ENCODE data around the gene DNAJC4. TPM values are rescaled to one million over a fixed set of nuclear protein-coding genes. Genes with fewer than 3 reads are reported as not detected.

Gene DNAJC4
- total and polyA plus RNA-seq, 7 donors, result 22.9 to 45.8 (median 29.6) TPM

GRCh38 chr11:64185175-64185692 is 45.1 kb upstream of the DNAJC4 start:
- Histone ChIP-seq H3K27me3 (ENCODE audit: insufficient read depth in 3 of 3, low read length in 2 of 3) (no peaks in the 10 kb centered on the region), H3K9me3 (no peaks in the 10 kb centered on the region), H3K4me1 (peaks cover 59% of the 10 kb centered on the region), H3K4me3 (peak overlapping the region; percentile 73), H3K36me3 (ENCODE audit: insufficient read depth in 1 of 2, low read depth in 1 of 2) (peaks cover 0 to 11% of the 10 kb centered on the region in 2 donors), H3K27ac (no peak overlapping the region)
- WGBS, 3 donors, result 0 to 1% (median 0%) methylated on average over 48 to 52 of the region's 52 CpGs
- TF ChIP-seq CTCF (IDR thresholded peaks at IDR 0.05), result peak; percentile 33
- ATAC-seq (peak; percentile 46 to 55 (median 54)), DNase-seq (peak; percentile 90 to 92)
- intact Hi-C loops (cut with DNase I), result loop anchor here in 1 of 2 donors (5.0 kb wide), 1 partner anchor 42 kb away; the partner anchor contains the start of genes NUDT22 and TRPT1

- no peaks in the 10 kb centered on the region for H3K9me3 ChIP-seq
- intact Hi-C loops (cut with DNase I), result loop anchor here in 1 of 2 donors (5.0 kb wide), 1 partner anchor 41 kb away; the partner anchor contains the start of genes NUDT22 and TRPT1
- TF ChIP-seq CTCF (IDR thresholded peaks at IDR 0.05), result peak; percentile 31
- ATAC-seq, result peak; percentile 83 to 88 (median 86)
- DNase-seq, result peak; percentile 98 to 99
- WGBS, 3 donors, result 0% methylated on average over 48 to 74 of the region's 74 CpGs
- H3K4me3 ChIP-seq, result peak within 1 kb of the TSS; percentile 73
- peaks cover 0 to 11% of the 10 kb centered on the region in 2 donors for H3K36me3 ChIP-seq (ENCODE audit: insufficient read depth in 1 of 2, low read depth in 1 of 2)
- H3K27ac ChIP-seq, result no peak within 1 kb of the TSS
- H3K27me3 ChIP-seq (ENCODE audit: insufficient read depth in 3 of 3, low read length in 2 of 3), result no peaks in the 10 kb centered on the region
- H3K4me1 ChIP-seq, result peaks cover 53% of the 10 kb centered on the region
These were observed 44.5 kb upstream of the DNAJC4 start, which contains the start of gene STIP1 for GRCh38 chr11:64185693-64186491. STIP1 (plus strand) TSS chr11:64186171; CDS start chr11:64186262, 91 bp downstream.

- Histone ChIP-seq H3K4me1 (peaks cover 47% of the 10 kb centered on the region), H3K36me3 (ENCODE audit: insufficient read depth in 1 of 2, low read depth in 1 of 2) (peaks cover 0 to 11% of the 10 kb centered on the region in 2 donors), H3K4me3 (no peak overlapping the region), H3K9me3 (no peaks in the 10 kb centered on the region), H3K27ac (no peak overlapping the region), H3K27me3 (ENCODE audit: insufficient read depth in 3 of 3, low read length in 2 of 3) (no peaks in the 10 kb centered on the region)
- WGBS, 3 donors, result 1 to 3% (median 2%) methylated on average over 45 to 48 of the region's 48 CpGs
- ATAC-seq, result no peak
- no peak for DNase-seq
- intact Hi-C loops (cut with DNase I), result loop anchor here in 1 of 2 donors (5.0 kb wide), 1 partner anchor 41 kb away; the partner anchor contains the start of genes NUDT22 and TRPT1
- TF ChIP-seq CTCF (IDR thresholded peaks at IDR 0.05), result no peak
These were observed 43.7 kb upstream of the DNAJC4 start for GRCh38 chr11:64186492-64187165.

GRCh38 chr11:64192434-64192833 is 37.9 kb upstream of the DNAJC4 start:
- no peak overlapping the region for H3K27ac ChIP-seq
- ATAC-seq, result peak in 1 of 4 donors; percentile 26
- TF ChIP-seq CTCF (IDR thresholded peaks at IDR 0.05), result no peak
- WGBS, 3 donors, result 89 to 96% (median 94%) methylated on average over 5 of the region's 5 CpGs
- peaks cover 17% of the 10 kb centered on the region for H3K4me1 ChIP-seq
- no peaks in the 10 kb centered on the region for H3K9me3 ChIP-seq
- no peaks in the 10 kb centered on the region for H3K27me3 ChIP-seq (ENCODE audit: insufficient read depth in 3 of 3, low read length in 2 of 3)
- peaks cover 26 to 62% of the 10 kb centered on the region in 2 donors for H3K36me3 ChIP-seq (ENCODE audit: insufficient read depth in 1 of 2, low read depth in 1 of 2)
- H3K4me3 ChIP-seq, result no peak overlapping the region
- no peak for DNase-seq
- intact Hi-C loops (cut with DNase I), result no loop called here

Data from psoas muscle (tissue), 8 donors.